ENCODE data around the gene HIC2.
"Not testable (repeated sequence)": the region's sequence is repeated elsewhere in the genome, so short reads cannot be mapped to it uniquely, and the experiment has no call there.

GRCh38 chr22:21375880-21376279, 41.3 kb upstream of the HIC2 start:
- TF ChIP-seq, protein P1, sequence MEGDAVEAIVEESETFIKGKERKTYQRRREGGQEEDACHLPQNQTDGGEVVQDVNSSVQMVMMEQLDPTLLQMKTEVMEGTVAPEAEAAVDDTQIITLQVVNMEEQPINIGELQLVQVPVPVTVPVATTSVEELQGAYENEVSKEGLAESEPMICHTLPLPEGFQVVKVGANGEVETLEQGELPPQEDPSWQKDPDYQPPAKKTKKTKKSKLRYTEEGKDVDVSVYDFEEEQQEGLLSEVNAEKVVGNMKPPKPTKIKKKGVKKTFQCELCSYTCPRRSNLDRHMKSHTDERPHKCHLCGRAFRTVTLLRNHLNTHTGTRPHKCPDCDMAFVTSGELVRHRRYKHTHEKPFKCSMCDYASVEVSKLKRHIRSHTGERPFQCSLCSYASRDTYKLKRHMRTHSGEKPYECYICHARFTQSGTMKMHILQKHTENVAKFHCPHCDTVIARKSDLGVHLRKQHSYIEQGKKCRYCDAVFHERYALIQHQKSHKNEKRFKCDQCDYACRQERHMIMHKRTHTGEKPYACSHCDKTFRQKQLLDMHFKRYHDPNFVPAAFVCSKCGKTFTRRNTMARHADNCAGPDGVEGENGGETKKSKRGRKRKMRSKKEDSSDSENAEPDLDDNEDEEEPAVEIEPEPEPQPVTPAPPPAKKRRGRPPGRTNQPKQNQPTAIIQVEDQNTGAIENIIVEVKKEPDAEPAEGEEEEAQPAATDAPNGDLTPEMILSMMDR (IDR thresholded peaks at IDR 0.05), result not testable (repeated sequence)
- not testable (repeated sequence) for TF ChIP-seq POLR2A (IDR thresholded peaks at IDR 0.05)

Data from uterus (tissue), 2 donors.